Panc1 (cell line): ENCODE data around the gene KIRREL3.

Experiments used
- POLR2AphosphoS5 ChIP-seq: IDR thresholded peaks from 2 replicates; pipeline ENCODE4 v1.6.1; 2012; ENCODE audit warnings: mild to moderate bottlenecking, low read depth, low read length, moderate library complexity
- SIN3A ChIP-seq: IDR thresholded peaks from 2 replicates; pipeline ENCODE4 v1.6.1; 2012; ENCODE audit warnings: low read depth, mild to moderate bottlenecking, low read length, moderate library complexity, borderline replicate concordance; ENCODE audit not compliant: insufficient read depth
- TCF7L2 ChIP-seq: IDR thresholded peaks from 2 replicates; pipeline ENCODE4 v1.6.1; 2011; ENCODE audit warnings: mild to moderate bottlenecking, low read depth, low read length, inconsistent platforms
- TF ChIP-seq, protein P1 (sequence below): fragments of 450-650 bp; IDR thresholded peaks from 2 replicates; pipeline ENCODE4 v1.5.1; 2017; ENCODE audit warnings: mild to moderate bottlenecking
- TF ChIP-seq, protein P2 (sequence below), 2 experiments: IDR thresholded peaks; 2 replicates each; pipeline ENCODE4 v1.6.1; 2011 to 2012; ENCODE audit warnings: low read depth in 2 of 2, control low read depth in 1 of 2, low read length in 1 of 2, mild to moderate bottlenecking in 1 of 2, moderate library complexity in 1 of 2; ENCODE audit not compliant: insufficient read depth in 1 of 2

DNA sequence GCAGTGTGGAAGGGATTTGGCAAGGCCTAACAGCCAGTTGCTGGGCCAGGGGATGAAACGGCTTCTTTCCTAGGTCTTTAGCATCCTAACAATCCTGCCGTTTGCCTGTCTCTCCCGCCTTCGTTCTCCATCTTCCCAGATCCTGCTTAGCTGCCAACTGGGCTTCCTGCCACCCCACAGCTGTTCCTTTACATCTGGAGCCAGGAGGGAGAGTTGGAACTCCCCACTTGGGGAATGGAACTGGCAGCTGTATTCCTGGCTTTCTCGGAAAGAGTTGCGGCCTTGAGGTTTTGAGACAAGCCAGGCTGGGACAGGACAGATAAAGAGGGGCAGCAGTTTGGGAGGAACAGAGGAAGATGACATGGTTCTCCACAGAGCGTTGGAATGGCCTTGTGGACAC, 585.4 kb downstream of the KIRREL3 start:
- TF ChIP-seq, protein P1, sequence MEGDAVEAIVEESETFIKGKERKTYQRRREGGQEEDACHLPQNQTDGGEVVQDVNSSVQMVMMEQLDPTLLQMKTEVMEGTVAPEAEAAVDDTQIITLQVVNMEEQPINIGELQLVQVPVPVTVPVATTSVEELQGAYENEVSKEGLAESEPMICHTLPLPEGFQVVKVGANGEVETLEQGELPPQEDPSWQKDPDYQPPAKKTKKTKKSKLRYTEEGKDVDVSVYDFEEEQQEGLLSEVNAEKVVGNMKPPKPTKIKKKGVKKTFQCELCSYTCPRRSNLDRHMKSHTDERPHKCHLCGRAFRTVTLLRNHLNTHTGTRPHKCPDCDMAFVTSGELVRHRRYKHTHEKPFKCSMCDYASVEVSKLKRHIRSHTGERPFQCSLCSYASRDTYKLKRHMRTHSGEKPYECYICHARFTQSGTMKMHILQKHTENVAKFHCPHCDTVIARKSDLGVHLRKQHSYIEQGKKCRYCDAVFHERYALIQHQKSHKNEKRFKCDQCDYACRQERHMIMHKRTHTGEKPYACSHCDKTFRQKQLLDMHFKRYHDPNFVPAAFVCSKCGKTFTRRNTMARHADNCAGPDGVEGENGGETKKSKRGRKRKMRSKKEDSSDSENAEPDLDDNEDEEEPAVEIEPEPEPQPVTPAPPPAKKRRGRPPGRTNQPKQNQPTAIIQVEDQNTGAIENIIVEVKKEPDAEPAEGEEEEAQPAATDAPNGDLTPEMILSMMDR, result no peak
- TF ChIP-seq, protein P2, sequence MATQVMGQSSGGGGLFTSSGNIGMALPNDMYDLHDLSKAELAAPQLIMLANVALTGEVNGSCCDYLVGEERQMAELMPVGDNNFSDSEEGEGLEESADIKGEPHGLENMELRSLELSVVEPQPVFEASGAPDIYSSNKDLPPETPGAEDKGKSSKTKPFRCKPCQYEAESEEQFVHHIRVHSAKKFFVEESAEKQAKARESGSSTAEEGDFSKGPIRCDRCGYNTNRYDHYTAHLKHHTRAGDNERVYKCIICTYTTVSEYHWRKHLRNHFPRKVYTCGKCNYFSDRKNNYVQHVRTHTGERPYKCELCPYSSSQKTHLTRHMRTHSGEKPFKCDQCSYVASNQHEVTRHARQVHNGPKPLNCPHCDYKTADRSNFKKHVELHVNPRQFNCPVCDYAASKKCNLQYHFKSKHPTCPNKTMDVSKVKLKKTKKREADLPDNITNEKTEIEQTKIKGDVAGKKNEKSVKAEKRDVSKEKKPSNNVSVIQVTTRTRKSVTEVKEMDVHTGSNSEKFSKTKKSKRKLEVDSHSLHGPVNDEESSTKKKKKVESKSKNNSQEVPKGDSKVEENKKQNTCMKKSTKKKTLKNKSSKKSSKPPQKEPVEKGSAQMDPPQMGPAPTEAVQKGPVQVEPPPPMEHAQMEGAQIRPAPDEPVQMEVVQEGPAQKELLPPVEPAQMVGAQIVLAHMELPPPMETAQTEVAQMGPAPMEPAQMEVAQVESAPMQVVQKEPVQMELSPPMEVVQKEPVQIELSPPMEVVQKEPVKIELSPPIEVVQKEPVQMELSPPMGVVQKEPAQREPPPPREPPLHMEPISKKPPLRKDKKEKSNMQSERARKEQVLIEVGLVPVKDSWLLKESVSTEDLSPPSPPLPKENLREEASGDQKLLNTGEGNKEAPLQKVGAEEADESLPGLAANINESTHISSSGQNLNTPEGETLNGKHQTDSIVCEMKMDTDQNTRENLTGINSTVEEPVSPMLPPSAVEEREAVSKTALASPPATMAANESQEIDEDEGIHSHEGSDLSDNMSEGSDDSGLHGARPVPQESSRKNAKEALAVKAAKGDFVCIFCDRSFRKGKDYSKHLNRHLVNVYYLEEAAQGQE (IDR thresholded peaks at IDR 0.05; ENCODE audit: insufficient read depth in 1 of 2, low read depth in 2 of 2, low read length in 1 of 2), result no peak
- no peak for TF ChIP-seq POLR2AphosphoS5
- no peak for TF ChIP-seq SIN3A
- no peak for TF ChIP-seq TCF7L2
